Skeletal muscle tissue (tissue), 4 donors: ENCODE data around the gene NAALADL2. TPM values are rescaled to one million over a fixed set of nuclear protein-coding genes. Genes with fewer than 3 reads are reported as not detected.
"Not testable (repeated sequence)": the region's sequence is repeated elsewhere in the genome, so short reads cannot be mapped to it uniquely, and the experiment has no call there.

Experiments used
- H3K27ac ChIP-seq: one replicate; pipeline ENCODE4 v1.7.0; 2013; ENCODE audit warnings: mild to moderate bottlenecking, low read depth, low read length, inconsistent platforms
- H3K27me3 ChIP-seq, 3 donors: one replicate each; pipeline ENCODE4 v1.7.0; 2013; ENCODE audit warnings: low read length in 3 of 3; ENCODE audit not compliant: control insufficient read depth in 3 of 3, insufficient read depth in 3 of 3
- H3K36me3 ChIP-seq, 3 donors: one replicate each; pipeline ENCODE4 v1.7.0; 2013; ENCODE audit warnings: low read length in 3 of 3; ENCODE audit not compliant: control insufficient read depth in 3 of 3, insufficient read depth in 3 of 3
- H3K4me1 ChIP-seq, 3 donors: one replicate each; pipeline ENCODE4 v1.7.0; 2013; ENCODE audit warnings: low read length in 3 of 3, mild to moderate bottlenecking in 3 of 3; ENCODE audit not compliant: control insufficient read depth in 3 of 3, insufficient read depth in 3 of 3
- H3K4me3 ChIP-seq, 3 donors: one replicate each; pipeline ENCODE4 v1.7.0; 2013; ENCODE audit warnings: low read length in 3 of 3
- H3K9ac ChIP-seq, 3 donors: one replicate each; pipeline ENCODE4 v1.7.0; 2013; ENCODE audit warnings: low read length in 3 of 3, mild to moderate bottlenecking in 3 of 3, moderate library complexity in 2 of 3, low read depth in 1 of 3
- H3K9me3 ChIP-seq, 3 donors: one replicate each; pipeline ENCODE4 v1.7.0; 2013; ENCODE audit warnings: low read length in 3 of 3; ENCODE audit not compliant: control insufficient read depth in 3 of 3
- total RNA-seq: library from RNA; depleted of rRNA; stranded (reverse); fragments of >200 nt; gene quantifications from one replicate; pipeline ENCODE4 v1.2.3, GENCODE V29; 2014
- donor health status: Osteomylitis.

Gene NAALADL2
- total RNA-seq, 1 donor from 2014 or later = 17.7 TPM

- H3K4me3 ChIP-seq, H3K27ac ChIP-seq, H3K36me3 ChIP-seq, H3K4me1 ChIP-seq, H3K9ac ChIP-seq, H3K9me3 ChIP-seq, H3K27me3 ChIP-seq: not testable (repeated sequence)
Measured at GRCh38 chr3:175087128-175087527, 228.0 kb downstream of the NAALADL2 start.

- H3K4me1 ChIP-seq = no peaks in the 10 kb centered on the region
- H3K4me3 ChIP-seq = no peak overlapping the region
- H3K9me3 ChIP-seq = no peaks in the 10 kb centered on the region
- no peaks in the 10 kb centered on the region for H3K27me3 ChIP-seq
- H3K36me3 ChIP-seq = no peaks in the 10 kb centered on the region
- H3K27ac ChIP-seq = no peak overlapping the region
- H3K9ac ChIP-seq = no peak overlapping the region
Measured at GRCh38 chr3:175088766-175089380, 229.7 kb downstream of the NAALADL2 start.

GRCh38 chr3:175091426-175092114 is 232.4 kb downstream of the NAALADL2 start:
- H3K9me3 ChIP-seq = no peaks in the 10 kb centered on the region
- no peaks in the 10 kb centered on the region for H3K36me3 ChIP-seq
- H3K9ac ChIP-seq = no peak overlapping the region
- no peaks in the 10 kb centered on the region for H3K27me3 ChIP-seq
- no peak overlapping the region for H3K27ac ChIP-seq
- no peak overlapping the region for H3K4me3 ChIP-seq
- H3K4me1 ChIP-seq = no peaks in the 10 kb centered on the region

- Histone ChIP-seq H3K27me3 (no peaks in the 10 kb centered on the region), H3K9ac (no peak overlapping the region), H3K4me3 (no peak overlapping the region), H3K4me1 (no peaks in the 10 kb centered on the region), H3K27ac (no peak overlapping the region), H3K36me3 (no peaks in the 10 kb centered on the region), H3K9me3 (no peaks in the 10 kb centered on the region)
Measured at GRCh38 chr3:175093748-175094147, 234.6 kb downstream of the NAALADL2 start.

GRCh38 chr3:175094344-175094743 is 235.2 kb downstream of the NAALADL2 start:
- Histone ChIP-seq H3K27ac (no peak overlapping the region), H3K9ac (no peak overlapping the region), H3K36me3 (no peaks in the 10 kb centered on the region), H3K4me1 (no peaks in the 10 kb centered on the region), H3K27me3 (no peaks in the 10 kb centered on the region), H3K9me3 (no peaks in the 10 kb centered on the region), H3K4me3 (no peak overlapping the region)

- no peaks in the 10 kb centered on the region for H3K27me3 ChIP-seq
- H3K4me3 ChIP-seq = no peak overlapping the region
- no peaks in the 10 kb centered on the region for H3K9me3 ChIP-seq
- H3K36me3 ChIP-seq = no peaks in the 10 kb centered on the region
- H3K27ac ChIP-seq = no peak overlapping the region
- H3K4me1 ChIP-seq = no peaks in the 10 kb centered on the region
- H3K9ac ChIP-seq = no peak overlapping the region
Measured at GRCh38 chr3:175098644-175099043, 239.5 kb downstream of the NAALADL2 start.

- Histone ChIP-seq H3K9ac (no peak overlapping the region), H3K4me1 (no peaks in the 10 kb centered on the region), H3K9me3 (no peaks in the 10 kb centered on the region), H3K36me3 (no peaks in the 10 kb centered on the region), H3K4me3 (no peak overlapping the region), H3K27me3 (no peaks in the 10 kb centered on the region), H3K27ac (no peak overlapping the region)
Measured at GRCh38 chr3:175102161-175102560, 243.0 kb downstream of the NAALADL2 start.

GRCh38 chr3:175103298-175103697 is 244.2 kb downstream of the NAALADL2 start:
- Histone ChIP-seq H3K9ac (no peak overlapping the region), H3K4me1 (no peaks in the 10 kb centered on the region)

GRCh38 chr3:175105066-175105465 is 245.9 kb downstream of the NAALADL2 start:
- H3K27ac ChIP-seq = no peak overlapping the region
- no peaks in the 10 kb centered on the region for H3K27me3 ChIP-seq
- no peak overlapping the region for H3K4me3 ChIP-seq
- no peaks in the 10 kb centered on the region for H3K36me3 ChIP-seq
- no peaks in the 10 kb centered on the region for H3K9me3 ChIP-seq
- H3K4me1 ChIP-seq = no peaks in the 10 kb centered on the region
- H3K9ac ChIP-seq = no peak overlapping the region

More at GRCh38 chr3:175103298-175103697, 244.2 kb downstream of the NAALADL2 start:
- Histone ChIP-seq H3K27ac (no peak overlapping the region), H3K27me3 (no peaks in the 10 kb centered on the region), H3K36me3 (no peaks in the 10 kb centered on the region), H3K4me3 (no peak overlapping the region), H3K9me3 (no peaks in the 10 kb centered on the region)

GRCh38 chr3:175107231-175107630 is 248.1 kb downstream of the NAALADL2 start:
- H3K4me3 ChIP-seq = no peak overlapping the region
- no peaks in the 10 kb centered on the region for H3K27me3 ChIP-seq
- H3K27ac ChIP-seq = no peak overlapping the region
- no peaks in the 10 kb centered on the region for H3K4me1 ChIP-seq
- H3K9me3 ChIP-seq = no peaks in the 10 kb centered on the region
- no peak overlapping the region for H3K9ac ChIP-seq
- H3K36me3 ChIP-seq = no peaks in the 10 kb centered on the region
